Stimulated activated CD8-positive, alpha-beta memory T cell treated with anti-CD3 and anti-CD28 coated beads, Interleukin-4, amount 100 ng/mL, for 4 hours (primary cell): Measurements from ENCODE around the gene NDUFS5.
"Not testable (repeated sequence)": the region's sequence is repeated elsewhere in the genome, so short reads cannot be mapped to it uniquely, and the experiment has no call there.

Experiments used
- DNase-seq, 2 donors: peaks; one replicate each; pipeline ENCODE4 v3.0.0-alpha.2; 2020; ENCODE audit warnings: low read depth in 2 of 2, low spot score in 1 of 2

NDUFS5 gene

DNA sequence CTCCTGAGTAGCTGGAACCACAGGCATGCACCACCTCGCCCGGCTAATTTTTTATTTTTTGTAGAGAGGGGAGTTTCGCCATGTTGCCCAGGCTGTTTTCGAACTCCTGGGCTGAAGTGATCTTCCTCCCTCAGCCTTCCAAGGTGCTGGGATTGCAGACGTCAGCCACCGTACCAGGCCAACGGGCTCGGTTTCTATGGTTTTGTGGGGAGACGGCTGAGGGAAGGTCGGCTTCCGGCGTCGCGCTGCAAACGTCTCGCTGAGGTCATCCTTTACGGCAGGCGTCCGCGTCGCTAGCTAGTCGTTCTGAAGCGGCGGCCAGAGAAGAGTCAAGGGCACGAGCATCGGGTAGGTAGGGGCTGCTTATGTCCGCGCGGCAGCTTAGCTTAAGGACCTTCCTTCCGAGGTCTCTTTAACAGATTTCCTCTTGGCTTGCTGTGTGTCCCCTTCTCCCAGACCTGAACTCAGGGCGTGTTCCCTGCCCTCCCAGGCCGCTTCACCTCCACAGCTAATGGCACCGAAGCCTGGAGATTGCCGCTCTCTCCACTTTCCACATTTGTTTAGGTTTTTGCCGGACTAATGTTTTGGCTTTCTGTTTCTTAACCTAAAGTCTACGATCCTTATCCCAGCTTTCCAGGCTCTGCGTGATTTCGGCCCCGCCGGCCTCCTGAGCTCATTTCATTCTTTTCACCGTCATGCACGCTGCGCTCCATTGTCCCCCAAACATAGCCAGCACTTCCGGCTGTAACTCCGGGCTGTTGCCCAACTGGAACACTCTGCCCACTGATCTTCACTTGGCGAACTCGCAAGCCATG is at the start of gene NDUFS5:
Gene NDUFS5, plus strand, starts transcription at position 300 of the 815 bp plus-strand sequence. CDS start 2,375 bp downstream, outside the sequence.
- DNase-seq = peak; percentile 52 to 68

- not testable (repeated sequence) for DNase-seq
These were observed 48.5 kb upstream of the NDUFS5 start for GRCh38 chr1:38977399-38978244.

DNA sequence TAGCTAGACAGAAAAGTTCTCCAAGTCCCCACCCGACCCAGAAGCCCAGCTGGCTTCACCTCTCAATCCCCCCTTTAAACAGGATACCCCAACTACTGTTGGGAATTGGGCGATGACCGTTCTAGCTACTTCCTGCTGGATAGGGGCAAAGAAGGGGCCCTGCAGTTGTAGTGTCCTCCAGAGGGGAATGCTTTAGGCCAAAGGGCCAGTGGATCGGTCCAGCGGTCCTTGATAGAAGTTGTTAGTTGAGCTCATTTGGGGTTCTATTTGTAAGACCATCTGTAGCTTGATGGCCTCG is 48.0 kb upstream of the NDUFS5 start:
- not testable (repeated sequence) for DNase-seq

DNA sequence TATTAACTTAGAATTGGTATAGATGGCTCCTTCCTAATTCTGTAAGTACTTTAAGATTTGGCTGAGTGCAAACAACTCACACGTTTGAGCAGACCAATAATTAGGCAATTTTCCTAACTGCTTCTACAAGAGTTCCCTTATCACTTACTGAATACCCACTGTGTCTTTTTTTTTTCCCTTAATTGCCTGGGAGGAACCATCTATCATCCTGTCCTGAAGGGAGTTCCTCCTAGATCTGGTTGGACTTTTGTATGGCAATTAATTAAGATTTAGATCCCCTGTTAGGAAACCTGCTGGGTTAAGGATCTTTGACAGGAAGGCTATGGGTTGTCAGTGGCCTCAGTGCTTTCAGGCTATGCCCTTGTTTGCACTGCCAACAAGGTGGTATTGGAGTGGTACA is 46.8 kb upstream of the NDUFS5 start:
- not testable (repeated sequence) for DNase-seq

- no peak for DNase-seq
These were observed 36.2 kb upstream of the NDUFS5 start for GRCh38 chr1:38989979-38990378.

DNA sequence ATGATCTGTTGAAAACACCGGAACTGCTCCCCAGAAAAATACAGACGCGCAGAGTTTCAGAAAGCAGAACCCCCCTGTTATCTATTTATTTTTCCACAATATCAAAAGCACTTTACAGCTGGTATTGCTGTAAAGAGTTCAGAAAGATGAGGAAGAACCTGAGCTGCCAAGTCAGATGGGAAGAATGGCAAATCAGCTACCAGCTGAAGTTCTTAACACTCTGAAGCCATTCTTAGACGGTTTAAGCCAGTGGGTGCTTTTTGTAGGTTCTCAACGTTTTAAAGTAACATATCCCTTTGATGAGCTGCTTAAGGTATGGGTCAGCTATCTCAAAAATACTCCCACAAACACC is 35.8 kb upstream of the NDUFS5 start:
- no peak for DNase-seq

DNA sequence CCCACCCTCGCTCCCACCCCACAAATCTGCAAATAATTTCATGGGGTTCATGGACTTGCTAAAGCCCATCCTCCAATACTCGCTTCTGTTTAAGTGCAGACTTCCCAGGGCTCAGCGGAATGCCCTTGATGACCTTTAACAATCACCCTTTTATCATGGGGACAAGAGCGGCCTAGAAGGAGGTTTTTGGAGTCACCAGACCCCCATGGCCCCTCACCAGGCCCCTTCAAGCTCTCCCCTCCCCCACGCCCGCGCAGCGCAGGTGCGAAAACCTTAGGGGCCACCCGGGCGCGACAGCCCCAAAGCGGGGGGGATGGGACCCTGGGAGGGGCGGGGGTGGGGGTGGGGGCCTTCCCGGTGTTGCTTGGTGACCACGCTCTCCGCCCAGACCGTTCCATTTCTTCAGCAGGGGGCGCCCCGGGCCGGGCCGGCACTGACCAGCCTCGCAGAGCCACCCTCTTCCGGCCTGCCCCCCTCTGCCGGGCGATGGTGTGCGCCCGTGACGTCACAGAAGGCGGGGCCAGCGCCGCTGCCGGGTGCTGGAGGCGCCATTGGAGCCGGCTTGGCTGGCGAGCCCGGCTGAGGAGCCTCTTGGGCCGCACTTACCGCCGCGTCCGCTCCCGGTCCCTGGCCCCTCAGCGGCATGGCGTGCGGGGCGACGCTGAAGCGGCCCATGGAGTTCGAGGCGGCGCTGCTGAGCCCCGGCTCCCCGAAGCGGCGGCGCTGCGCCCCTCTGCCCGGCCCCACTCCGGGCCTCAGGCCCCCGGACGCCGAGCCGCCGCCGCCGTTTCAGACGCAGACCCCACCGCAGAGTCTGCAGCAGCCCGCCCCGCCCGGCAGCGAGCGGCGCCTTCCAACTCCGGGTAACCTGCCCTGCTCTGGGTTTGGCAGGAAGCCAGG is 35.2 kb upstream of the NDUFS5 start, which contains the start of gene AKIRIN1:
Gene AKIRIN1, plus strand, starts transcription at position 539 of the 900 bp plus-strand sequence. Its CDS starts 105 bp downstream, at position 644.
- DNase-seq = peak; percentile 90 to 94

DNA sequence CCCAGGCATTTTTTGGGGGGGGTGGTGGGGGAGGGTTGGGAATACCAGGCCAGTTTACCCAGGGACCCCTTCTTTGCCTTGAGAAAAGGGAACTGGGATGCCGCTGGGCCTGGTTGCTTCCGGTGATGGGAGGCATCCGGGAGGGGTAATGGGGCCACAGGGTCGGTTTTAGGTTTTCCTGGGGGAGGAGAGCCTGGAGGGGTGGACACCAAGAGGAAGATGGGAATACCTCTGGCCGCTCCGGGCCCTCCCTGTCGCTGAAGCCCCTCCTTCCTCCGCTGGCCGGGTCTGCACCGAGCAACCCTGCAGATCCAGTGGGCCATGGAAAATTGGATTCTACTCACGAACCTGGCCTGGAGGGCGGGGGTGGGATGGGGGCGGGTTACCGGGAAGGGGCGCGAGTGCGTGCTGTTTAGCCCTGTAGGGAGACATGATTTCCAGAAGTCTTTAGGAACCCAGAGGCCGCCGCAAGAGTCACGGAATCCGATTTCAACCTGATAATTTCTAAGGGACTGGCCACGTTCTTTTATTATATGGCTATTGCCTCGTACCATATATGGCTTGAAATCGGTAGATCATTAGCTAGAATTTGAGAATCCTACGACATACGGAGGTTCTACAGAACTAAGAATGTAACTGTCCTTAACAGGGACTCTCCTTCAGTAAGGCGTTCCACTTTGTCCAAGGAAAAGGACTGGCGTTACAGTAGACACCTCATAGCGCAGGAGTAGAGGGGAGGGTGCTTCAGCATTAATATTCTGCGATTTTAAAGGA is 34.3 kb upstream of the NDUFS5 start:
- no peak for DNase-seq

GRCh38 chr1:38992412-38993111 is 33.6 kb upstream of the NDUFS5 start:
- DNase-seq = no peak

DNA sequence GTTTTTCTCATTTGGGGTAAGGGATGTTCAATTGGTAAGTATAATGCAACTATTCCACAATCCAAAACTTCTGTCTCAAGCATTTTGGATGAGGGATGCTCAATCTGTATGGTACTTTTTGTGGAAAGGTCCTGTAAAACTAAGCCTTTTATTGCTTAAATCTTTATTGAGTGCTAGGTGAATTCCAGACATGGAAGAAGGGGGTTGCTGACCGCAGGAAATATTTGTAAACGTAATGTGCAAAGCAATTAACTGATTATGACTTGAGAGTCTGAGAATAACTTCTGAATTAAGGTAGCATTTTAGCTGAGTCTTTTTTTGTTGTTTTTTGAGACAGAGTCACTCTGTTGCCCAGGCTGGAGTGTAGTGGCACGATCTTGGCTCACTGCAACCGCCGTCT is 32.0 kb upstream of the NDUFS5 start:
- DNase-seq = no peak

GRCh38 chr1:38997034-38997900 is 28.9 kb upstream of the NDUFS5 start:
- no peak for DNase-seq

DNA sequence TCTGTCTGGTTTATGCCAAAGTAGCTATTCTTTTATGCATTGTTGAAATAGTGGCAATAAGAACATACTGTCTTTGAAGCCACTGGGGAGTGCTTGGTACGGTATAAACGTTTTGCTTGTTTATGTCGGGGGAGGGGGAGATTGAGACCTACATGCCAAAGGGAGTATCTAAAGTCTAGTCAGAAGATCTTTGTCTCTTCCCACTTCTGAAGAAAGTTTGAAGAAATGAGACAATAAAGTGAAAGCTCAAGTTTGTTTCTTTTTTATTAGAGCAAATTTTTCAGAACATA is 28.3 kb upstream of the NDUFS5 start:
- DNase-seq = no peak

DNA sequence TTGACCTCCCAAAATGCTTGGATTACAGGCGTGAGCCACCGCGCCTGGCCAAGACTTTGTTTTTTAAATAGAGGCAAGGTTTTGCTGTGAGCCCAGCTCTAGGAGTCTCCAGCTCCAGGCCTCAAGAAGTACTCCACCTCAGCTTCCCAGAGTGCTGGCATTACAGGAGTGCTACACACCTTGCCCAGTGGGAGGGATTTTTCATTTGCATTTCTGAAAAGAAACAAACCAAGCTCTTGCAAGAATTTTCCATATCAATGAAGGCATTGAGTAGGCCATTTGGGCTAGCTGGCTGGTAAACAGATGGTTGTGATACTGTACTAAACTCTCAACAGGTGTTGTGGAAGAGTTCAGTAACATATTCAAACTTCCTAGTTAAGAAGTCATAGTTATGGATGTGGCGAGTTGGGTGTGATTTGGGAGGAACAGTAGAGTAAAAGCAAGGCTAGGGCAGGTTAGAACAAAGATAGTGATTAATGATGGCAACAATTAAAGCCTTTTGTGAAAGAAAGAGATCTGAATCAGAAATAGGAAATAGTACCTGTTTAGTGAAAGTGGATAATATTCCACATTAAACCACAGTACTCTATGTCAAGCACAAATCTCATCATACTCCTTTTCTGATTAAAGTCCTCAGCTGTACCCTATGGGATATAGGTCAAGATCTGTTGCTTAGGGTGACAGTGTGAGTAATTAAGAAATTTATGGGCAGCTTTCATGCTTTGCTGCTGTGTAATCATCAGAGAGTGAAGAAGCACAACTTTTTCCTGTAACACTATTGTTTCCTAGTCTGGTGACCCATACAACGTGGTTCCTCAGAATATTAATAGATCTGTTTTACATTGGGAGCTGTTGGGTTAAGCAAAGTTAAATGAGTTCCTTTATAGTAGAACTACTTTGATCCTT is 24.4 kb upstream of the NDUFS5 start:
- no peak for DNase-seq

DNA sequence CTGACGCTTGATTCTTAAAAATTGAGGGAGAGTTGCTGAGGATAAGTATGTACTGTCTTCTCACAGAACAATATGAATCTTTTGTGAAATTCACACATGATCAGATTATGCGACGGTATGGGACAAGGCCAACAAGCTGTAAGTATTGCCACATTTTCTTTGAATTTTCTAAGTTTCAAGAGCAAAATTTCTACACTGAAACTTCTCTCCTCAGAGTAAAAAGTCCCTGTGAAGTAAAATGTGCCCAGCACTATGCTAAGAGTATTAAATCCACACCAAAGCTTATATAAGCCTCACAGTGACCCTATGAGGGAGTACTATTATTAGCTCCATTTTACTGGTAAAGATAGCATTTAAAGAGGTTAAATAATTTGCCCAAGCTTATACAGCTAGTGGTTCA is 22.9 kb upstream of the NDUFS5 start:
- no peak for DNase-seq

DNA sequence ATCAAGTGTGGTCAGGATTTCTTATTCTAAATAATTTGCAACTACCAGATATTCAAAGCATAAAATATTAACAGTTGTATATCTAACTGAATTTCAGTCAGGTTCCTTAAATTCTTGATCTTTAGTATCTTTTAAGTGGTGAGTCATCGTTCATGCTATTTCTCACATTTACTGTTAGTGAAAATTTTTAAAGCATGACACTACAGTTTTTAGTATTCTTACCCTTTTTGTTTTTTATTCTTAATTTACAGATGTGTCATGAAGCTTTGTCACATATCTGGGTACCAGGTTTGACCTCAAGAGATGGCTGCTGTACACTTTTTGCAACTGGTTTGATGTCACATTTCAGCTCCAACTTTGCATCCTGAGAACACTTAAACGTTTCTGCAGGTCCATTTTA is 22.4 kb upstream of the NDUFS5 start:
- DNase-seq = no peak

GRCh38 chr1:39006287-39006686 is 19.9 kb upstream of the NDUFS5 start:
- DNase-seq = no peak

DNA sequence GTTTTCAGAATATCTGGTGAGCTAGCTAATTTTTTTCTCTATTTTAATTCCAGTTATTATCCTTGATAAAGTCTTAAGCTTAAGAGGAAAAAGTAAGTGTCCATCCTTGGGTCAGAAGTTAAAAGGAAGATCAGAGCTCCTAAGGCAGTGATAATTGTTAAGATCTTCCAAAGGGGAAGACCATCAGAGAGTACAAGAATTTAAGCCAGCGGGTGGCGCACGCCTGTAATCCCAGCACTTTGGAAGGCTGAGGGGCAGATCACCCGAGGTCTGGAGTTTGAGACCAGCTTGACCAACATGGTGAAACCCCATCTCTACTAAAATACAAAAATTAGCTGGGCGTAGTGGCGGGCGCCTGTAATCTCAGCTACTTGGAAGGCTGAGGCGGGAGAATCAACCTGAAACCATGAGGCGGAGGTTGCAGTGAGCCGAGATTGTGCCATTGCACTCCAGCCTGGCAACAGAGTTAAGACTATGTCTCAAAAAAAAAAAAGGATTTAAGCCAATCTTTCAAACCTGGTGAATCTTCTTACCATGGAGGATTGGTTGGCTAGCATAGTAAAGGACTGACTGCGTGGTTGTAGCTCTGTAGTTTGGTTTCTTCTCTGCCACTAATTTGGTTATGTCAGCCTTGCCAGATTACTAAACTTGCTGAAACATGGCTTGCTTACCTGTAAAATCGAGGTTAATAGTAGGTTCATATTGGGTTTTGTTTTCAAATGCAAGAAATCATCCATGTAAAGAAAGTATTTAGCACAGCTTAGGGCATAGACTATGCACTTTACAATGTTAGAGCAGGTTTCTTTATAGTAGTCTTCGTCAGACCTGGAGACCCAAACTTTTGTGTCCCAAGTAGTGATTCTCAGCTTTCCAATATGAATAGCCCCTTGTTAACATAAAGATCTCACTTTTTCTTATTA is 19.2 kb upstream of the NDUFS5 start:
- no peak for DNase-seq
